Upper lobe of left lung (tissue), 4 donors: Measurements from ENCODE around the gene CMPK2.

Experiments used
- CTCF ChIP-seq, 6 experiments: fragments of 450-650 bp in 4 of 6; fragments of 200-600 bp in 2 of 6; sonication (generic) in 2 of 6; IDR thresholded peaks; one replicate each; pipeline ENCODE4 v1.5.1; 2016 to 2019; ENCODE audit warnings: antibody characterized with exemption in 6 of 6
- POLR2A ChIP-seq, 4 donors: fragments of 450-650 bp; IDR thresholded peaks; one replicate each; pipeline ENCODE4 v1.5.1; 2016 to 2017; ENCODE audit warnings: antibody characterized with exemption in 4 of 4, mild to moderate bottlenecking in 2 of 4
- POLR2AphosphoS5 ChIP-seq, 2 donors: sonication (generic); formaldehyde crosslinking; IDR thresholded peaks; one replicate each; pipeline ENCODE4 v1.5.1; 2017; ENCODE audit warnings: antibody characterized with exemption in 2 of 2

- TF ChIP-seq CTCF (IDR thresholded peaks at IDR 0.05) (no peak), POLR2AphosphoS5 (IDR thresholded peaks at IDR 0.05) (no peak), POLR2A (IDR thresholded peaks at IDR 0.05) (no peak)
These were observed 13.5 kb downstream of the CMPK2 start for GRCh38 chr2:6852195-6852594.
